MM.1S (cell line): ENCODE results near the gene ZBTB7C.

Source experiments
- EZH2phosphoT487 ChIP-seq: fragments of 300-600 bp; sonication (generic); IDR thresholded peaks from 2 replicates; pipeline ENCODE4 v1.6.1; 2018; ENCODE audit warnings: antibody characterized with exemption, low read length
- TF ChIP-seq, protein P1 (sequence below): fragments of 300-600 bp; sonication (generic); IDR thresholded peaks from 2 replicates; pipeline ENCODE4 v1.5.1; 2016; ENCODE audit warnings: antibody characterized with exemption, low read length, mixed read lengths

DNA sequence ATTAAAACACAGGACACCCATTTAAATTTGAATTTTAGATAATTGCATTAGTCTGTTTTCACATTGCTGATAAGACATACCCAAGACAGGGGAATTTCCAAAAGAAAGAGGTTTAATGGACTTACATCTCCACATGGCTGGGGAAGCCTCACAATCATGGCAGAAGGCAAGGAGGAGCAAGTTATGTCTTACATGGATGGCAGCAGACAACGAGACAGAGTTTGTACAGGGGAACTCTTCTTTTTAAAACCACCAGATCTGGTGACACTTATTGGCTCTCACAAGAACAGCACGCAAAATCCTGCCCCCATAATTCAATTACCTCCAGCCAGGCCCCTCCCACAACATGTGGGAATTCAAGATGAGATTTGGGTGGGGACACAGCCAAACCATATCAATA lies 398.9 kb downstream of the ZBTB7C start:
- TF ChIP-seq, protein P1, sequence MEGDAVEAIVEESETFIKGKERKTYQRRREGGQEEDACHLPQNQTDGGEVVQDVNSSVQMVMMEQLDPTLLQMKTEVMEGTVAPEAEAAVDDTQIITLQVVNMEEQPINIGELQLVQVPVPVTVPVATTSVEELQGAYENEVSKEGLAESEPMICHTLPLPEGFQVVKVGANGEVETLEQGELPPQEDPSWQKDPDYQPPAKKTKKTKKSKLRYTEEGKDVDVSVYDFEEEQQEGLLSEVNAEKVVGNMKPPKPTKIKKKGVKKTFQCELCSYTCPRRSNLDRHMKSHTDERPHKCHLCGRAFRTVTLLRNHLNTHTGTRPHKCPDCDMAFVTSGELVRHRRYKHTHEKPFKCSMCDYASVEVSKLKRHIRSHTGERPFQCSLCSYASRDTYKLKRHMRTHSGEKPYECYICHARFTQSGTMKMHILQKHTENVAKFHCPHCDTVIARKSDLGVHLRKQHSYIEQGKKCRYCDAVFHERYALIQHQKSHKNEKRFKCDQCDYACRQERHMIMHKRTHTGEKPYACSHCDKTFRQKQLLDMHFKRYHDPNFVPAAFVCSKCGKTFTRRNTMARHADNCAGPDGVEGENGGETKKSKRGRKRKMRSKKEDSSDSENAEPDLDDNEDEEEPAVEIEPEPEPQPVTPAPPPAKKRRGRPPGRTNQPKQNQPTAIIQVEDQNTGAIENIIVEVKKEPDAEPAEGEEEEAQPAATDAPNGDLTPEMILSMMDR, result no peak
- TF ChIP-seq EZH2phosphoT487, result no peak
